Nephron (organoid): ENCODE measurements around the gene ZMYND15.

ENCODE experiments used
- H3K27ac Mint-ChIP-seq, 3 experiments: 2 replicates each; pipeline ENCODE4 v1.8.0; 2020; ENCODE audit warnings: mixed read lengths in 3 of 3, mild to moderate bottlenecking in 2 of 3, moderate library complexity in 1 of 3
- H3K27me3 Mint-ChIP-seq: 2 replicates; pipeline ENCODE4 v1.8.0; 2021; ENCODE audit warnings: low read depth, mild to moderate bottlenecking, moderate library complexity, mixed read lengths
- H3K36me3 Mint-ChIP-seq: 2 replicates; pipeline ENCODE4 v1.8.0; 2020; ENCODE audit warnings: low read depth, mixed read lengths
- H3K4me1 Mint-ChIP-seq: 2 replicates; pipeline ENCODE4 v1.8.0; 2020; ENCODE audit warnings: mixed read lengths
- H3K4me3 Mint-ChIP-seq, 3 experiments: 2 replicates each; pipeline ENCODE4 v1.8.0; 2020; ENCODE audit warnings: mild to moderate bottlenecking in 3 of 3, mixed read lengths in 3 of 3, moderate library complexity in 2 of 3
- H3K9me3 Mint-ChIP-seq: 2 replicates; pipeline ENCODE4 v1.8.0; 2020; ENCODE audit warnings: mixed read lengths
- TF ChIP-seq, protein P1 (sequence below), 3 experiments: fragments of 200-600 bp; sonication (generic); IDR thresholded peaks; one replicate each; pipeline ENCODE4 v1.5.0; 2021; ENCODE audit warnings: antibody characterized with exemption in 3 of 3; ENCODE audit not compliant: unreplicated experiment in 3 of 3

ZMYND15 gene

DNA sequence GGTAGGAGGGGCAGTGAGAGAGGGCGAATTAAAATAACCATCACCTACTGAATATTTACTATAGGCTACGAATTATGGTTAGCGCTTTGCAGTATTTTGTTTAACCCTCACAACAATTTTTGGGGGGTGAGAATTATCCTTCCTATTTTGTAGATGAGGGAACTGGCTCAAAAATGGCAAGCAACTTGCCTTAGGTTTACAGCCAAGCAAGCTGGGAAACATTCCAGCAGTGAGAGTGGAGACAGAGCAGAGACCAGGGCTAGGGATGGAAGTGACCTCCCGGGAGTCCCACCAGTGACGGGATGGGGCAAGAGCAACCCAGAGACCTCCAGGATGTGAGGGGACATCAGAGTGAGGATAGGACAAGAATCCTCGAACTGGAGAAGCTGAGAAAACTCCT is 46.9 kb downstream of the ZMYND15 start:
- Mint-ChIP-seq H3K4me1 (peaks cover 29% of the 10 kb centered on the region), H3K27ac (peak overlapping the region; percentile 60 to 89 (median 71)), H3K4me3 (peak overlapping the region; percentile 29 to 67 (median 56)), H3K36me3 (no peaks in the 10 kb centered on the region), H3K9me3 (no peaks in the 10 kb centered on the region), H3K27me3 (peaks cover 9% of the 10 kb centered on the region)
- TF ChIP-seq, protein P1, sequence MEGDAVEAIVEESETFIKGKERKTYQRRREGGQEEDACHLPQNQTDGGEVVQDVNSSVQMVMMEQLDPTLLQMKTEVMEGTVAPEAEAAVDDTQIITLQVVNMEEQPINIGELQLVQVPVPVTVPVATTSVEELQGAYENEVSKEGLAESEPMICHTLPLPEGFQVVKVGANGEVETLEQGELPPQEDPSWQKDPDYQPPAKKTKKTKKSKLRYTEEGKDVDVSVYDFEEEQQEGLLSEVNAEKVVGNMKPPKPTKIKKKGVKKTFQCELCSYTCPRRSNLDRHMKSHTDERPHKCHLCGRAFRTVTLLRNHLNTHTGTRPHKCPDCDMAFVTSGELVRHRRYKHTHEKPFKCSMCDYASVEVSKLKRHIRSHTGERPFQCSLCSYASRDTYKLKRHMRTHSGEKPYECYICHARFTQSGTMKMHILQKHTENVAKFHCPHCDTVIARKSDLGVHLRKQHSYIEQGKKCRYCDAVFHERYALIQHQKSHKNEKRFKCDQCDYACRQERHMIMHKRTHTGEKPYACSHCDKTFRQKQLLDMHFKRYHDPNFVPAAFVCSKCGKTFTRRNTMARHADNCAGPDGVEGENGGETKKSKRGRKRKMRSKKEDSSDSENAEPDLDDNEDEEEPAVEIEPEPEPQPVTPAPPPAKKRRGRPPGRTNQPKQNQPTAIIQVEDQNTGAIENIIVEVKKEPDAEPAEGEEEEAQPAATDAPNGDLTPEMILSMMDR (IDR thresholded peaks at IDR 0.05; ENCODE audit: unreplicated experiment in 3 of 3), result no peak

DNA sequence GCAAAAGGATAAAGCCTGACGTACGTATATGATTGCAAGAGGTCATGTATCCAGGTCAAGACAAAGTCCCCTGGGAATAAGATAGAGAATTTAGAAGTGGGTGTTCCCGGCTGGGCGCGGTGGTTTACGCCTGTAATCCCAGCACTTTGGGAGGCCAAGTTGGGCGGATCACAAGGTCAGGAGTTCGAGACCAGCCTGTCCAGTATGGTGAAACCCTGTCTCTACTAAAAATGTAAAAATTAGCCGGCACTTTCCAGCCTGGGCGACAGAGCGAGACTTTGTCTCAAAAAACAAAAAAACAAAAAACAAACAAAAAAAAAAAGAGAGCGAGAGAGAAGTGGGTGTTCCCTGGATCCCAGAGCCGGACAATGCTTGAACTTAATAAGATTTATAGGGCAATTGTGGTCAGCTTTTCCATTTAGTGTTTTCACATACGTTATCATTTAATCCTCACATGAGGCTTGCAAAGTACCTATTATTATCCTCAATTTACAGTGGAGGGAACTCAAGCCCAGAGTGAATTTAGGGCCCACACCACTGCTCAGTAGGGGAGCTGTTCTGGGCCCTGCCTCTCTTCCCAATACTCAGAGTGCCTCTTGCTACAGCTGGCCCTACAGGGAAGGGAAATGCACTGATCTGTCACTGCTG is 48.6 kb downstream of the ZMYND15 start:
- peaks cover 29% of the 10 kb centered on the region for H3K4me1 Mint-ChIP-seq
- H3K36me3 Mint-ChIP-seq, result no peaks in the 10 kb centered on the region
- peak overlapping the region; percentile 50 to 92 (median 79) for H3K27ac Mint-ChIP-seq
- H3K9me3 Mint-ChIP-seq, result no peaks in the 10 kb centered on the region
- peaks cover 10% of the 10 kb centered on the region for H3K27me3 Mint-ChIP-seq
- peak overlapping the region; percentile 88 to 91 (median 88) for H3K4me3 Mint-ChIP-seq
- TF ChIP-seq, protein P1 (IDR thresholded peaks at IDR 0.05; ENCODE audit: unreplicated experiment in 3 of 3), result no peak

GRCh38 chr17:4788807-4789700 is 49.4 kb downstream of the ZMYND15 start, which contains the start of gene GLTPD2:
Gene GLTPD2, plus strand, starts transcription at chr17:4788964. Its CDS starts 48 bp downstream, at chr17:4789012.
- Mint-ChIP-seq H3K27ac (peak within 1 kb of the TSS; percentile 50 to 92 (median 85)), H3K36me3 (no peaks in the 10 kb centered on the region), H3K4me1 (peaks cover 29% of the 10 kb centered on the region), H3K4me3 (peak within 1 kb of the TSS; percentile 88 to 91 (median 88)), H3K9me3 (no peaks in the 10 kb centered on the region), H3K27me3 (peaks cover 10% of the 10 kb centered on the region)
- TF ChIP-seq, protein P1 (IDR thresholded peaks at IDR 0.05; ENCODE audit: unreplicated experiment in 3 of 3), result no peak

DNA sequence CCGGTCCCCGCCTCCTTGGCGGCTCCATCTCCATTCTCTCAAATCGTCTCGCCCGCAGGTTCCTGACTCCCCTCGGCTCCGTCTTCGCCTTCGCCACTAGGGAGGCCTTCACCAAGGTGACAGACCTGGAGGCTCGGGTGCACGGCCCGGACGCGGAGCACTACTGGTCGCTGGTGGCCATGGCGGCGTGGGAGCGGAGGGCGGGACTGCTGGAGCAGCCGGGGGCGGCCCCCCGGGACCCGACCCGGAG is 50.0 kb downstream of the ZMYND15 start:
- Mint-ChIP-seq H3K4me1 (peaks cover 29% of the 10 kb centered on the region), H3K27me3 (peaks cover 10% of the 10 kb centered on the region), H3K27ac (peak overlapping the region in 2 of 3 experiments; percentile 85 to 90), H3K4me3 (peak overlapping the region; percentile 88 to 91 (median 88)), H3K9me3 (no peaks in the 10 kb centered on the region), H3K36me3 (no peaks in the 10 kb centered on the region)
- TF ChIP-seq, protein P1 (IDR thresholded peaks at IDR 0.05; ENCODE audit: unreplicated experiment in 3 of 3), result no peak

DNA sequence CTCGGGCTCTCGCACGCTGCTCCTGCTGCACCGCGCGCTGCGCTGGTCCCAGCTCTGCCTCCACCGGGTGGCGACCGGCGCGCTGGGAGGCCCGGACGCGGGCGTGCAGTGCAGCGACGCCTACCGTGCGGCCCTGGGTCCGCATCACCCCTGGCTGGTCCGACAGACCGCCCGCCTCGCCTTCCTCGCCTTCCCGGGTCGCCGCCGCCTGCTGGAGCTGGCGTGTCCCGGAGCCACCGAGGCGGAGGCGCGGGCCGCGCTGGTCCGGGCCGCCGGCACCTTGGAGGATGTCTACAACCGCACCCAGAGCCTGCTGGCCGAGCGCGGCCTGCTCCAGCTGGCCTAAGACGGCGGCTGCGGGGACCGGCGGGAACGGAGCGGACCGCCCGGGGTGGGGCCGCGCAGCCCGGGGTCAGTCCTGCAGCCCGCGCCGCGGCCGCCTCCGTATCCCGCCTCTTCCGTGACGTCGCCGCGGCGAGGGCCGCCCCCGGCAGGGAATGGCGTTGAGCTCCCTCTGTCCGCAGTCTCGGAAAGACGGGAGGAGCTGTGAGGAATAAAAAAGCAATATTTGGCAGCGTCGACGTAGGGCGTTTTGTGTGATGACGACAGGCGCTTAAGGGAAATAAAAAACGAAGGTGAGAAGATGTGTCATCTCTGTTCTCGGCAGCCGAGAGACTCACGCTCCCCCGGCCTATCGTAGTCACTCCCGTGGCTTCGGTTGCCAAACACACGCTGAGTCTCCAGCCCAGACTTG is 50.5 kb downstream of the ZMYND15 start:
- Mint-ChIP-seq H3K9me3 (no peaks in the 10 kb centered on the region), H3K36me3 (no peaks in the 10 kb centered on the region), H3K27me3 (peaks cover 10% of the 10 kb centered on the region), H3K4me3 (peak overlapping the region; percentile 86 to 93 (median 92)), H3K27ac (peak overlapping the region; percentile 70 to 93 (median 90)), H3K4me1 (peaks cover 29% of the 10 kb centered on the region)
- TF ChIP-seq, protein P1 (IDR thresholded peaks at IDR 0.05; ENCODE audit: unreplicated experiment in 3 of 3), result peak; percentile 66 to 87 (median 75)
